HG03066 (cell line): ENCODE measurements around the gene BIN1.
A peak's percentile ranks its signal among the peaks of the same experiment; 100 is the strongest.

ENCODE experiments used
- ATAC-seq: cut with Tn5 transposase; IDR thresholded peaks from one replicate; pipeline ENCODE4 v1.9.1; 2021; ENCODE audit warnings: low read depth; ENCODE audit not compliant: unreplicated experiment

The BIN1 gene

GRCh38 chr2:127051116-127052056, 55.6 kb downstream of the BIN1 start:
- ATAC-seq = no peak

GRCh38 chr2:127050803-127051115, 56.2 kb downstream of the BIN1 start:
- ATAC-seq = no peak

- peak; percentile 47 for ATAC-seq
These were observed 56.8 kb downstream of the BIN1 start for GRCh38 chr2:127049927-127050802.

- no peak for ATAC-seq
These were observed 57.7 kb downstream of the BIN1 start for GRCh38 chr2:127048969-127049897.

GRCh38 chr2:127048618-127048935, 58.4 kb downstream of the BIN1 start:
- no peak for ATAC-seq

- ATAC-seq = no peak
These were observed 59.0 kb downstream of the BIN1 start for GRCh38 chr2:127047716-127048617.

- ATAC-seq = no peak
These were observed 59.9 kb downstream of the BIN1 start for GRCh38 chr2:127047054-127047453.

- no peak for ATAC-seq
These were observed 60.4 kb downstream of the BIN1 start for GRCh38 chr2:127046579-127046978.

GRCh38 chr2:127045792-127046501, 61.0 kb downstream of the BIN1 start:
- ATAC-seq = no peak

- no peak for ATAC-seq
These were observed 61.8 kb downstream of the BIN1 start for GRCh38 chr2:127044977-127045661.

GRCh38 chr2:127044165-127044718, 62.7 kb downstream of the BIN1 start:
- ATAC-seq = no peak

GRCh38 chr2:127043367-127044164, 63.4 kb downstream of the BIN1 start:
- no peak for ATAC-seq

GRCh38 chr2:127041259-127041970, 65.5 kb downstream of the BIN1 start:
- ATAC-seq = no peak

- ATAC-seq = no peak
These were observed 66.8 kb downstream of the BIN1 start for GRCh38 chr2:127040169-127040568.

- ATAC-seq = peak; percentile 67
These were observed 67.4 kb downstream of the BIN1 start for GRCh38 chr2:127039387-127040031.

GRCh38 chr2:127037476-127037875, 69.5 kb downstream of the BIN1 start:
- ATAC-seq = no peak
